HG03520 (cell line): ENCODE data around the gene ROR1.

Experiments
- ATAC-seq: cut with Tn5 transposase; IDR thresholded peaks from one replicate; pipeline ENCODE4 v1.9.1; 2021; ENCODE audit warnings: mild to moderate bottlenecking, moderate library complexity; ENCODE audit not compliant: unreplicated experiment

ROR1 gene

DNA sequence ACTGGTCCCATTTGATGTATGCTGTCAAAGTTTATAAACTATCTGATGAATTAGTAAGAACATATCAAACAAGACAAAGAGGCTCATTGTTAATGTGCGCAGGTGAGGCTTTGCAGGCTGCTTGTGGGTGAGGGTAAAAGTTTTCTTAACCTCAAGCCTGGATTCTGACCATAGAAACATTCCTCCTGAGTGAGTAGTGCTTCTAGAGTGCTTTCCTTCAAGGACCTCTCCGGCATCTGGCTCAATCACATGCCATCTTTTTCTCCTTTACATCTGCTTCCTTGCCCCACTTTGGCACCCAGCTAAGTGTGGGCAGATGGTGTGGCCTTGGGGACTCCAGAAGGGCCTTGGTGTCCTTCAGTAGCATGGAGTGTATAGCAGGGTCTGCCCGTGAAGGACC is 104.0 kb downstream of the ROR1 start:
- no peak for ATAC-seq

DNA sequence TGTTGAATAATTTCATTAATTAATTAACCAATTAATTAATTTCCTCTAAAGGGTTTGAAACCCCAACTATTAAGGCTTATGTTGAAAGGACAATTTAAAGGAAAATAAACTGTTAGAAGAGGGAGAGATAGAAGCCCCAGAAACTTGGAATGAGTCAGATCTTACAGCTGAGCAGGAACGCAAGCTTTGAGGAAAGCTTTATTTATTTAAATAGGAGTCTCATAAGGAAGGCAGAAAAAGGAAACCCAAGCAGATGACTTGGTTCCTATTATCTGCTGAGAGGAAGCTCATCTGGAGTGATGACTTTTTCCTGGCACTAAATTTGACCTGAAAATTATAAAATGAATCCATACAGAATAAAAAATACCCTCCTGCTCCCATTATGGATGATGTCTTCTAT is 105.1 kb downstream of the ROR1 start:
- no peak for ATAC-seq

DNA sequence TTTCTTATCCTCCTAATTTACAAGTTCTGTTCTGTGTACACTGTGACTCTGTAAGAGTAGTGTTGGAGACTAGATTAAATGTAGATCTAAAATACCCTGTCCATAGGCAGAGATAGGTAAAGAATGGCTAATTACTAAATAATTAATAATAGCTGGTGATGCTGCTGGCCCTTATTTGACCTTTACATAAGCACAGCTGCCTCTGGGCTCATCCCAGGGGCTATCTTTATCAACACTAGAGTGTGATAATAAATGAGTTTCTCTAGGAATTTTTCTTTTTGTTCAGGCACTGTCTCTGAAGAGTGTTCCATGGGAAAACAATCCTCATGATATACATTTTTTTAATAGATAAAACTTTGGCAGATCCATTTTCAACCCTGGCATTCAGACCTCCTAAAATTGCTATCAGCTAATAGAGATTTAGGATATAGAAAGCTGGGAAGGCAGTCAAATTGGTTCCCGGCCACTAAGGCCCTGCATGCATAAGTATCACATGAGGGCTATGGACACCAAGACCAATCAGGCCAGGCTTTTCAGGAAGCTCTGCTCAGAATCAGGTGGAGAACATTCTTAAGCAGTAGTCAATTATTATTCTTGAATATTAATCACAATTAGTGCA is 107.2 kb downstream of the ROR1 start:
- no peak for ATAC-seq

DNA sequence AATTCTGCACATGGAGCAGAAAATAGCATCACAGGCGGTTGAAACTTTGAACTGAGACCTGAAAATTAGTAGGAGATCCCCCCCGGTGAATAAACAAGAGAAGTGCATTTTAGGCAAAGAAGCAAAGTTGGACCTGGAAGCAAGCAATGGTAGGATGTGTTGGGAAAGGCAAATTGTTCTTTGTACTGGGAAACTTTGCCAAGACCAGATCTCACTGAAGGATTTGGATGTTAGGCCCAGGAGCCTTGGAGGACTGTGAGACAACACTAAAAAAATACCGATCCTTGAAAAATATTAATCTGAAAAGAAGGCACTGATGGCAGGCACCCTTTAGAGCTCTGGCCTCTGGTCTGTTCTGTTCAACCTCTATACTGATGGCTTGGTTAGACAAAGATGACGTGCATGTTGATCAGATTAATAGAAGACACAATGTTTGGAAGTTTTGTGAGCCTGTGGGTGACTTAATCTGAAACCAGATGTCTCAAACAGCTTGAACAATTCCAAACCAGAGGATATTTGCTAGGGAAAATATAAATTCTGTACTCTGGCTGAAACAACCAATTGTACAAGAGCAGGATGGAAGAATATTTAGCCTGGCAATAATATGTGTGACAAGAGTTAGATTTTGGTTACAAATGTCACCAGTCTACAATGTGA is 108.4 kb downstream of the ROR1 start:
- no peak for ATAC-seq

DNA sequence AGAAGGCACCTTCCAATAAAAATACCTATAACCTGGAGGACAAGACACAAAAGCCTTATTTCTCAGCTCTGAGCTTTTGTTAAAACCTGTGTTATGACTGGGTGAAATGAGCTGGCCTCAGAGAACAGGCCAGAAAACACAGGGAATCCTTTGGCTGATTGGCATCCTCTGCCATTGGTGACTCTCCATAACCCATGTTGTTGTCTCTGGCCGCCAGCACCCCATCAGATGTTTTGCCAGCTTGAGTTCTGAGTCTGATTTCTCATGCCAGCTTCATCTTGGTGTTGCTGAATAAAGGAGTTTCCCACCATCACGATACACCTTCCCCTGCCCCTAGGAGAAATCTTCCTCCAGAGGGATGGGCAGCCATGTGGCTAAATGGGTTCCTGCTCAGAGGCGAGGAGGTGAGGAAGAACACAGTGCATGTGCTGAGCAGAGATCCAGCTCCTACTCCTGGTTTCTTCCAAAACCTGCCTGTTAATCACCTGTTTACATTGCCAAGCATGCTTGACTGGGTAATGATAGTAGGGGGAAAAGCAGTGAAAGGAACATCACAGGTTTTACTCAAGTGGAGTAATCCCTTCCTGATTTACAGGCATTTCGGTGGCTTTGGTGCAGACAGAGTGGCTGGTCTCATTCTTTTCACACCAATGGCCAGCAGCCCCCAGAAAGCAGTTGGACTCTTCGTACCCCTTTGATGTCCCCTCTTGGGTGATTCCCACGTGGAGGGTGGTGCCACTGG is 109.8 kb downstream of the ROR1 start:
- no peak for ATAC-seq

DNA sequence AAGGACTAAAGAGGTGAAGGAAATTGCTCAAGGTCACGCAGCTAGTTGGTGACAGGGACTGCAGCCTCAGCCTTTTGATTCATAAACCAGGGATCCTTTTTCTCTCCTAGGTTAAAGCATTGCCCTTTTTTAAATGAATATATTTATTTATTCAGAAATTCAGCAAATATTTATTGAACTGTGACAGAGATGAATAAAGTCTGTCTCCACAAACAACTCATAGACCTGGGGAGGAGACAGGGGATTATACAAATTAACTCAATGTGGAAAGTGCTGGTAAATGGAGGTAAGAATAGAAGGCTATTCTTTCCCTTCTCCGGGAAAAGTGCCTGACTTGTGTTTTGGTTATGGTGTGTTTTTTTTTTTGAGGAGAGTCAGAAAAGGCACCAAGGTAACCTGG is 110.7 kb downstream of the ROR1 start:
- no peak for ATAC-seq

DNA sequence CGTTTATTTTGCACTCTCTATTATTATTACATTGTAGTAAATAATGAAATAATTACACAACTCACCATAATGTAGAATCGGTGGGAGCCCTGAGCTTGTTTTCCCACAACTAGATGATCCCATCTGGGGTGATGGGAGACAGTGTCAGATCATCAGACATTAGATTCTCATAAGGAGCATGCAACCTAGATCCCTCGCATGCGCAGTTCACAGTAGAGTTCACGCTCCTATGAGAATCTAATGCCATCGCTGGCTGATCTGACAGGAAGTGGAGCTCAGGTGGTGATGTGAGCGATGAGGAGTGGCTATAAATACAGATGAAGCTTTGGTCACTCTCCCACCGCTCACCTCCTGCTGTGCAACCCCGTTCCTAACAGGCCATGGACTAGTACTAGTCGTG is 112.1 kb downstream of the ROR1 start:
- no peak for ATAC-seq

DNA sequence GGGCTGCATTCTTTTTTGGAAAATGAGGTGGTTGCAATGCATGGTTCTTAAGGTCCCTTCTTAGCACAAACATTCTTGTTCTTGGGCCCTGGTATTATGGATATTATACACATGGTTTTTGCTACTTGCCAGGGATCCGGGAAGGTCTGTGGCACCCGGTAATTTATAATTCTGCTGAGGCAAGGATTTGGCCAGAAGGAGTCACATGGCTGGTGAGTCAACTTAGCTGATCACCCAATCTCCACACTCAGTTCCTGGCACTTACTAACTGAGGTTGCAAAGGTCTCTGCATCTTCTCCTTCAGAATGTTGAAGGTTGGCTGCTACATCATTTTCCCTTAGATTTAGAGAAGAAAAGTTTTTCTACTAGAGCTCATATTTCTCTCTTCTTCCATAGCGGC is 112.5 kb downstream of the ROR1 start:
- no peak for ATAC-seq

DNA sequence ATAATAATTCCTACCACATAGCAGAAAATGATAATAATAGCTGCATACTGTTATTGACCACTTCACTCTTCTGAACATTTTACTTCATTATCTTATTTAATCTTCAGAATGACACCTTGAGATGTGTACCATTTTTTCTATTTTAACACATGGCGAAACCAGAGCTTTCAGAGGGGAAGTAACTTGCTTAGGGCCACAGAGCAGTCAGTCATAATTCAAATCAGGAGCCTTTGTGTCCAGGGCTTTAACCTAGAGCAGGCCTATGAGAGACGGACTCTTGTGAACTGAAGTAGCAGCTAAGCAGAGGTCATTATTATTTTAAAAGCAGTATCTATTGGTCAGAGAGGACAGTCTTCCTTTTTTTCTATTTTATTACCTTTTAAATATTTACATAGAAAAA is 114.0 kb downstream of the ROR1 start:
- ATAC-seq, result no peak

DNA sequence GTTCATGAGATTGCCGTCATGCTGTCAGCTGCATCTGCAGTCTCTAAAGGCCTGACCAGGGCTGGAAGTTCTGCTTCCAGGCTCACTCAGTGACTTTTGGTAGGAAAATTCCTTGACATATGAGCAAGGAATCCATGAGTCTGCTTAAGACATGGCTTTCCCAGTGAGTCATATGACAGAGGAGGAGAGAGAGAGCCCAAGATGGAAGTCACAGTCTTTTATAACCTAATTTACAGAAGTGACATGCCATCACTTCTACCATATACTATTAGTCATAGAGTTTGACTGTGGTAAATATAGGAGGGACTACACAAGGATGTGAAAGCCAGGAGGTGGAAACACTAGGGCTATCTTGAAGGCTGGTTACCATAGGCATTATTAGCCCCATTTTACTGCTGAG is 115.2 kb downstream of the ROR1 start:
- no peak for ATAC-seq

DNA sequence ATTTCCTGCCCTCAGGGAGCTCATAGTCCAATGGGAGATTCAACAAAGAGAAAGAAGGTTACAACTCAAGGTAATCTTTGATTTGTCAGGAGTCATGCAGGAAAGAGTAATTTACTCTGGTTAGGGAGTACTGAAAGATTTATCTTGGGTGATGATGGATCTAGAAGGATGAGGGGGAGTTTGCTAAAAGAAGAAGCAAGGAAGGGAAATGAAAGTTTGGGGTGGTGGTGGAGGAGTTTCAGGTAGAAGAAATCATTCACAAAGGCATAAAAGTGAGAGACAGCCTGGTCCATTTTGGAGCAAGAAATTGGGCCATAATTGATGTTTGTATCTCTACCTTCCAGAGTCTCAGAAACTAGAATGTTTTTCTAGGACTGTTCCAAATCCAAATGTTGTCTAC is 116.7 kb downstream of the ROR1 start:
- ATAC-seq, result no peak

DNA sequence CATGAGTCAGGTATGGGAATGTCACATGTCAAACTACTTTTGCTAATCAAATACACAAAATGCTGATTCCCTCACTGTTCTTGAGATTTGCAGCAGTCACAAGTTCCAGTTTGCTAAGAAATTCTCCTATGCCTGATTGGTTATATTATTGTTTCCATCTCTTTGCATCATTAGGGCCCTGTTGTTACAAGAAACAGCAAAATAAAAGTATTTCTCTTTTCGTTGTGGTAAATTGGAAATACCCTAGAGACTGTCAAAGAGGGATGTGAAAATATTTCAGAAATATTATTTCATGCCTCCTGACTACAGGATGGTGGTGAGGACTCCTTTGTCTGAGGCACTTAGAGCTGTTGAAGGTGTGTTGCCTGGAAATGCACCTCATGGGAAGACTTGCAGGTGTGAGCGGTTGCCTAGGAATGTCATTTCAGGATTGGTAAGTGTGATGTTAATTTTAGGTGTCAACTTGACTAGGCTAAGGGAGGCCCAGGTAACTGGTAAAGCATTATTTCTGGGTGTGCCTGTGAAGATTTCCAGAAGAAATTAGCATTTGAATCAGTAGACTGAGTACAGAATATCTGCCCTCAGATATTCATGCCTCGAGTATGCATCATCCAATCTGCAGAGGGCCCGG is 117.4 kb downstream of the ROR1 start:
- ATAC-seq, result no peak

DNA sequence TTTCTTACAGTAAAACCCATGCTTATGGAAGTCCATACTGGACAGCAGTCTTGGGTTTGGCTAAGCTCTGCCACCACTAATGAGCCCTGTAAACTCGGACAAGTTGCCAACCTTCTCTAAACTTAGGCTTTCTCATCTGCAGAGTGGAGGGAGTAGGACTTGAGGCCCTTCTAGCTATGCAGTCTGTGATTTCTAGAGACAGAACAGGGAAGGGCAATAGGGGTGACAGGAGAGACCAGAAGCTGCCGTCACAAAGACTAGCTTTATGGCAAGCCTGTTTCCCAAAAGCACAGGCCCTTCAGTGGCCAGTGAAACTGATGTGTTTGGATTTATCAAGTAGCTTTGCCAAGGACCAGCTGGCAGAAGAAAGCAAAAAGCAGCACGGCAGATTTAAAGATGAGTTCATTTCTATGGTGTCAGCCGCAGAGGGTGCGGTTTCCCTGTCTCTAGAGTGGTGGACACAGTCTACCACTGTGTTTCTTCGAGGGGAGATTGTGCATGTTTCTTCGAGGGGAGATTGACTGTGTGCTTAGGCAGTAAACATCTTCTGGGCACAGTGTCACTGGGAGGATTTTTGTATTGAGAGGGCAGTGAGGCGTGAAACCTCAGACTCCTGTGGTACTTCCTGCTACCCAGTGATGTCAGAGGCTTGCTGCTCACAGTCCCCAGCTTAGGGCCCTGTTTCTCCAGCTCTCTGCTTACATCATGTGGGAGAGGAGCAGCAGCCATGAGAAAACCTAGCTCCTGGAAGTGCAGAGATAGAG is 119.0 kb downstream of the ROR1 start:
- ATAC-seq, result peak; percentile 99

DNA sequence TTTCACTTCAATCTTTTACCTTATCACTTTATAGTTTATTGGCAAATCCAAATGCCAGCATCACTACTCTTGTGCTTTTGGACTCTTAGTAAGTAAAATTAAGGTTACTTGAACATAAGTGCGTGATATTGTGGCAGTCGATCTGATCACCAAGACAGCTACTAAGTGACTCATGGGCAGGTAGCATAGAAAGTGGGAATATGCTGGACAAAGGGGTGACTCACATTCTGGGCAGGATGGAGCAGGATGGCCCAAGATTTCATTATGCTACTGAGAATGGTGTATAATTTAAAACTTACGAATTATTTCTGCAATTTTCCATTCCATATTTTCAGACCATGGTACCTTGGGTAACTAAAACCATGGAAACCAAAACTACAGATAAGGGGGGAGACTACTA is 120.2 kb downstream of the ROR1 start:
- ATAC-seq, result no peak

DNA sequence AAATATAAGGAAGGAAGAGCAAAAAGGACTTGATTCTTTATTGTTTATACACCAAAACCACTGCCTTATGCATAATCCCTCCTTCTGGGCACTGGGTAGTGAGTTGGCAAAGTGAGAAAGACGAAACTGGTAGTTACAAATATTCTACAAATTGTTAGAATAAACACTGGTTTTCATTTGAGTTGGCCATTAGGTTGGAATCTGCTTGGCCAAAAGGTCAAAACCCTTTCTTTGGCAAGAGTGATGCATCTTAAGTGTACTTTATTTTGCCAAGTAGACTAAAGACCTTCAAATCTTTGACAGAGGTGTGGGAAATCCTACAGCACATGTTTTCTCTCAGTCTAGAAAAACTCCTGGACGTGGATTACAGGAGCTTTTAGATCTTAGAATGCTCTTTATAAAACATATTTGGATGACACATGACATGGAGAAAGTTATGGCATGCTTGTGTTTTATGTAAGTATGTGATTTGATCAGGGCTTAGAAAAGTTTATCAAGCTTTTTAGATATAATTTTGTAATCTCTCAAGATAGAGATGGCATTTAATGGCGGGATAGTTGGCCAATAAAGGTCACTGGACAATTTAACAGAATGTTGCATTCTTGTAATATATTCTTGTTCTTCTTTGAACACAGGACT is 120.9 kb downstream of the ROR1 start:
- ATAC-seq, result no peak

DNA sequence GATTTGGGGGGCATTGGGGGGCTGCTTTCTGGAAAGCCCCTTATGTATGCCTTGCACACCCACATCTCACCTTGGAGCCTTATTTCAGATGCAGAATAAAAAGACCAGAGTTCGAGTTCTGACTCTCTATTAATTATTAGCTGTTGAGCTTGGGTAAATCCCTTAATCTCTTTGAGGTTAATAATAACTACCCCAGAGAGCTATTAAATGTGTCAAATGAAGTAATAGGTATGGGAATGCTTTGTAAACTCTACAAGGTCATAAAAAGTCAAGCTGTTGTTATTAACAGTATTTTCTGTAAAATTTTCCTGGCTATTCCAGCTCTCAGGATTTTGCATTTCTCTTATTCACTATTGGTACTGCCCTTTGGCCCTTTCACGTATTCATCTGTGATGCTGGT is 122.9 kb downstream of the ROR1 start:
- no peak for ATAC-seq

DNA sequence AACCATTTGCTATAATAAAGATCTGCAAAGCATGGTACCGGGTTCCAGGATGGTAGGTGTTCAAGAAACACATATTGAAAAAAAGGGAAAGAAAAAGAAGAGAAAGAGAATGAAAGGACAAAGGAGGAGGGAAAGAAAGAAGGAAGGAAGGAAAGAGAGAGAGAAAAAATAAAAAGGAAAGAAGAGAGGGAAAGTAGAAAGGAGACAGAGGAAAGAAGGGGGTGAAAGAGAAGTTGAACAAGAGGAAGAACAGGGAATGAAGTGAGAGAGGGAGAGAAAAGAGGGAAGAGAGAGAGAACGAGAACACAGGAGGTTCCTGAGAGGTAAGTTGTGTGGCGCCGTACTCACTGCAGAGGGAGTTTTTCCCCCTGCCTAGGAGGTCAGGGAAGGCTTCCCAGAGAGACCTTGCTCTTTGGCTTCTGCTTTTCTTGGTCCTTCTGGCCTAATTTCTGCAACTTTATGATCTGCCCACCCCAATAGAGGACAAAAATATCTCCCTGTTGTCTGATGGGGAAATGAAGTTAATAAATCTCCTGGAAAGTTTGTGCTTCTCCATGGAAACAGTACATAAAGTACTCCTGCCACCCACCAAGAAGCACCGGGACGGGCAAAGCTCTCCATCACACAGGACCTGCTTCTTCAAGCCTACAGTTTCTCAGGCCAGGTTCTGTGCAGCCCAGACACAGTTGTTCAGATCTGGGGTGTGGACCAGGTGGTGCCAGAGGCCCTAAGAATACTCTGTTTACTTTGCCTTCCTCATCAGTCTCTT is 124.8 kb downstream of the ROR1 start:
- ATAC-seq, result no peak

DNA sequence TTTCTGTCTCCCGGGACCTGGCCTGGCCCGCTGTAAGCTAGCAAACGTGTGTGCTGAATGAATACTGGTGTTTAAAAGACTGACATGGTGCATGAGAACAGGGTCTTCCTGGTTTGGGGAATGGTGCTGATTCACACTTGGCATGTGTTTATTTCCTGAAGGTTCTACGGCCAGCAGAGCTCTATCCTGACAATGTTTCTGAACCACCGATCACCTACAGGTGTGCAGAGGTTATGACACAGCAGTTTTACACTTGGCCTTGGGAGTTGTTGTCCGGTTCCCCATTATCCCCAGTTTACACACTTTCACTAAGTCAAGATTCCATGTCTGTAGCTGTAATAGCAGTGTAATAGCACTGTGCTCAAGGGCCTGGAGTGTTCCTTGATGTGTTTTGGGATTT is 127.3 kb downstream of the ROR1 start:
- no peak for ATAC-seq

DNA sequence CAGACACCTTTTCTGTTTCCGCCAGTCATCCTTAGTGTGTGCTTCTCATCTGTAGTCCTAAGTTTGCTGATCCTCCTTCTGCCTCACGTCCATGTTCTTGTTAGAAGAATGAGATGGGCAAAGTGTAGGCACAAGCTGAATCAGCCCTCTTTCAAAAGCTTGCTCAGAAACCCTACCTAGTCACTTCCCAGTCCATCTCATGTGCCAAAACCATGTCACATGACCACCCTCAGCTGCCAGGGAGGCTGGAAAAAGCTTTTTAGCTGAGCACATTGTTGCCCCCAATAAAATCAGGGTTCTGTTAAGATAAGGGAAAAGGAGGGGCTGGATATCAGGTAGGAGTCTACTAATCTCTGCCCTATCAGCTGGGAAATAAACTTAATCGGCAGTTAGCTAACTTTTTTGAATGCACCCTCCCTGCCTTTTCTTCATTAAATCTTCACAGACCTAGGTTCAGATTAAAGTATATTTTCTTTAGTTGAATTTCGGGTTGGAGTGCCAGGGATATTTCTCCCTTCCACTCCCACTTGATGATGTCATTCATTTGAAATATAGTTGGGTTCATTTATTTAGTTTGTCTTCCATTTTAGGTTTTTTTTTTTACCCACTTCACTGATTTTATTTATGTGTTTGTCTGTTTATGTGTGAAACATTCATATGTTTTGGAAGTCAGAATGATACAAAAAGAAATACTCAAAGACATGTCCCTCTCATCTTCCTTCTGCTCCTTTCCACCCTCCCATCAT is 129.2 kb downstream of the ROR1 start:
- ATAC-seq, result no peak
